K562 (cell line): ENCODE results near the gene CLCNKA. TPM values are rescaled to one million over a fixed set of nuclear protein-coding genes. Genes with fewer than 3 reads are reported as not detected.

ENCODE experiments used
- CBX2 ChIP-seq: fragments of 200-600 bp; sonication (generic); IDR thresholded peaks from one replicate; pipeline ENCODE4 v1.6.1; 2012; ENCODE audit warnings: mild to moderate bottlenecking, low read length, inconsistent platforms; ENCODE audit not compliant: insufficient read depth, poor library complexity, severe bottlenecking
- CEBPG ChIP-seq, 3 experiments: fragments of 200-800 bp in 1 of 3; sonication (Bioruptor generic) in 1 of 3; sonication (generic) in 1 of 3; formaldehyde crosslinking in 1 of 3; IDR thresholded peaks in 2 of 3; conservative IDR thresholded peaks in 1 of 3; 2 replicates each; pipeline versions ENCODE4 v1.6.1 to v1.8.0; 2016 to 2022; ENCODE audit warnings: missing compliant biosample characterization in 2 of 3, missing genetic modification characterization in 2 of 3, mild to moderate bottlenecking in 1 of 3, missing genetic modification reagents in 1 of 3
- CREB3L1 ChIP-seq: fragments of 450-650 bp; IDR thresholded peaks from 2 replicates; pipeline ENCODE4 v1.6.1; 2014; ENCODE audit warnings: low read depth, mild to moderate bottlenecking, moderate library complexity, borderline replicate concordance
- ETS2 ChIP-seq: IDR thresholded peaks from 2 replicates; pipeline ENCODE4 v1.6.1; 2016; ENCODE audit warnings: borderline replicate concordance, missing genetic modification characterization, mild to moderate bottlenecking, moderate library complexity, missing compliant biosample characterization; ENCODE audit not compliant: poor library complexity, severe bottlenecking
- FIP1L1 ChIP-seq: fragments of 200-400 bp; formaldehyde crosslinking; IDR thresholded peaks from 2 replicates; pipeline ENCODE4 v1.6.1; 2018; ENCODE audit warnings: mild to moderate bottlenecking, low read depth, low read length; ENCODE audit not compliant: poor library complexity, severe bottlenecking
- FOSL1 ChIP-seq: fragments of 200-800 bp; sonication (Bioruptor generic); conservative IDR thresholded peaks from 2 replicates; pipeline ENCODE4 v1.6.1; 2016; ENCODE audit warnings: missing genetic modification characterization, missing compliant biosample characterization
- HCFC1 ChIP-seq: IDR thresholded peaks from 2 replicates; pipeline ENCODE4 v1.6.1; 2012; ENCODE audit warnings: low read depth, low read length, improper control_type of control experiment
- JUN ChIP-seq, 2 experiments: sonication (generic) in 1 of 2; formaldehyde crosslinking in 1 of 2; IDR thresholded peaks; 2 replicates each; pipeline versions ENCODE4 v1.6.1 to v1.8.0; 2012 to 2022; ENCODE audit warnings: borderline replicate concordance in 2 of 2, mild to moderate bottlenecking in 2 of 2, improper control_type of control experiment in 1 of 2, low read depth in 1 of 2, low read length in 1 of 2, missing genetic modification reagents in 1 of 2
- JUNB ChIP-seq: fragments of 450-650 bp; formaldehyde crosslinking; conservative IDR thresholded peaks from 2 replicates; pipeline ENCODE4 v1.4.0; 2020; ENCODE audit warnings: mild to moderate bottlenecking
- KAT2B ChIP-seq: IDR thresholded peaks from one replicate; pipeline ENCODE4 v1.6.1; 2012; ENCODE audit warnings: low read depth, mild to moderate bottlenecking, control low read depth, inconsistent platforms, low read length, moderate library complexity
- KDM2B ChIP-seq: fragments of 250-450 bp; sonication (Bioruptor Pico); IDR thresholded peaks from 2 replicates; pipeline ENCODE4 v1.8.0; 2021; ENCODE audit warnings: mild to moderate bottlenecking, moderate library complexity
- MIER1 ChIP-seq: fragments of 450-650 bp; IDR thresholded peaks from 2 replicates; pipeline ENCODE4 v1.6.1; 2016; ENCODE audit warnings: antibody characterized with exemption, mild to moderate bottlenecking, low read depth
- MYBL2 ChIP-seq, 2 experiments: fragments of 450-650 bp in 1 of 2; sonication (generic) in 1 of 2; formaldehyde crosslinking in 1 of 2; IDR thresholded peaks; 2 replicates each; pipeline versions ENCODE4 v1.6.1 to v1.8.1; 2017 to 2022; ENCODE audit warnings: borderline replicate concordance in 1 of 2, inconsistent platforms in 1 of 2, low read depth in 1 of 2, mild to moderate bottlenecking in 1 of 2, missing genetic modification reagents in 1 of 2, moderate library complexity in 1 of 2
- NR2C2 ChIP-seq, 2 experiments: fragments of 200-800 bp in 1 of 2; sonication (Bioruptor generic) in 1 of 2; sonication (generic) in 1 of 2; formaldehyde crosslinking in 1 of 2; IDR thresholded peaks; 2 replicates each; pipeline versions ENCODE4 v1.6.1 to v1.8.0; 2016 to 2022; ENCODE audit warnings: mild to moderate bottlenecking in 1 of 2, missing compliant biosample characterization in 1 of 2, missing genetic modification characterization in 1 of 2, missing genetic modification reagents in 1 of 2
- POLR2G ChIP-seq: fragments of 200-400 bp; formaldehyde crosslinking; IDR thresholded peaks from 2 replicates; pipeline ENCODE4 v1.6.1; 2017; ENCODE audit warnings: low read depth, mild to moderate bottlenecking, antibody characterized with exemption, low read length, moderate library complexity
- PTBP1 ChIP-seq: fragments of 200-400 bp; formaldehyde crosslinking; IDR thresholded peaks from 2 replicates; pipeline ENCODE4 v1.6.1; 2017; ENCODE audit warnings: low read depth, low read length
- SMARCA4 ChIP-seq: fragments of 450-650 bp; IDR thresholded peaks from 2 replicates; pipeline ENCODE4 v1.6.1; 2016
- TCF15 ChIP-seq: fragments of 250-450 bp; sonication (Bioruptor Pico); IDR thresholded peaks from 2 replicates; pipeline ENCODE4 v1.8.0; 2022; ENCODE audit warnings: moderate library complexity, mild to moderate bottlenecking, inconsistent platforms
- TCF3 ChIP-seq: sonication (generic); formaldehyde crosslinking; IDR thresholded peaks from 2 replicates; pipeline ENCODE4 v1.4.0; 2020; ENCODE audit warnings: mild to moderate bottlenecking, missing genetic modification reagents
- ZKSCAN1 ChIP-seq: fragments of 150-350 bp; IDR thresholded peaks from 2 replicates; pipeline ENCODE4 v1.6.1; 2016; ENCODE audit warnings: low read depth, low read length
- polyA plus RNA-seq, 8 experiments: library from polyadenylated mRNA; depleted of rRNA in 4 of 8; stranded (reverse) in 5 of 8; unstranded in 3 of 8; fragments of >200 nt; fragmentation: Nextera tagmentation in 2 of 8; fragmentation: Illumina TruSeq in 1 of 8; extraction: Ambion mirVana in 2 of 8; extraction: Trizol in 1 of 8; gene quantifications; 2 replicates each; pipeline versions ENCODE4 v1.2.1 to v1.2.3, GENCODE V29; 2011 to 2014; ENCODE audit warnings: inconsistent platforms in 1 of 8, missing spikeins in 1 of 8
- total RNA-seq, 7 experiments: library from RNA; depleted of rRNA in 6 of 7; stranded (reverse); fragments of >200 nt in 6 of 7; fragmentation: Illumina TruSeq in 2 of 7; extraction: Trizol in 2 of 7; gene quantifications; 2 replicates each; pipeline versions ENCODE4 v1.2.1 to v1.2.3, GENCODE V29; 2011 to 2021; ENCODE audit warnings: low replicate concordance in 1 of 7
- TF ChIP-seq, protein P1 (sequence below): fragments of 200-800 bp; sonication (Bioruptor generic); IDR thresholded peaks from 2 replicates; pipeline ENCODE4 v1.6.1; 2017; ENCODE audit warnings: missing genetic modification characterization, missing compliant biosample characterization
- TF ChIP-seq, protein P2 (sequence below): sonication (generic); formaldehyde crosslinking; IDR thresholded peaks from 2 replicates; pipeline ENCODE4 v1.9.0; 2022; ENCODE audit warnings: mild to moderate bottlenecking, missing genetic modification reagents

Gene CLCNKA
- total and polyA plus RNA-seq, 9 of the 15 experiments (the other 6 are each of a cell fraction or from before 2014, with no cell fraction given): 0.03 to 0.37 (median 0.10) TPM; not detected in 3

- TF ChIP-seq CEBPG (CRISPR knock-in tag; IDR thresholded peaks at IDR 0.05): no peak
- TF ChIP-seq CEBPG (tag; conservative IDR thresholded peaks at IDR 0.05 in 1 of 2, IDR thresholded peaks at IDR 0.05 in 1 of 2): no peak
- no peak for TF ChIP-seq FIP1L1
- no peak for TF ChIP-seq MYBL2 (IDR thresholded peaks at IDR 0.05; ENCODE audit: low read depth)
- no peak for TF ChIP-seq MYBL2 (CRISPR knock-in tag; IDR thresholded peaks at IDR 0.05; ENCODE audit: borderline replicate concordance)
- peak; percentile 100 for TF ChIP-seq FOSL1
- no peak for TF ChIP-seq KDM2B (CRISPR knock-in tag)
- TF ChIP-seq, protein P1, sequence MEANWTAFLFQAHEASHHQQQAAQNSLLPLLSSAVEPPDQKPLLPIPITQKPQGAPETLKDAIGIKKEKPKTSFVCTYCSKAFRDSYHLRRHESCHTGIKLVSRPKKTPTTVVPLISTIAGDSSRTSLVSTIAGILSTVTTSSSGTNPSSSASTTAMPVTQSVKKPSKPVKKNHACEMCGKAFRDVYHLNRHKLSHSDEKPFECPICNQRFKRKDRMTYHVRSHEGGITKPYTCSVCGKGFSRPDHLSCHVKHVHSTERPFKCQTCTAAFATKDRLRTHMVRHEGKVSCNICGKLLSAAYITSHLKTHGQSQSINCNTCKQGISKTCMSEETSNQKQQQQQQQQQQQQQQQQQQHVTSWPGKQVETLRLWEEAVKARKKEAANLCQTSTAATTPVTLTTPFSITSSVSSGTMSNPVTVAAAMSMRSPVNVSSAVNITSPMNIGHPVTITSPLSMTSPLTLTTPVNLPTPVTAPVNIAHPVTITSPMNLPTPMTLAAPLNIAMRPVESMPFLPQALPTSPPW (CRISPR knock-in tag): peak; percentile 94
- TF ChIP-seq CBX2: no peak
- no peak for TF ChIP-seq ETS2 (tag)
- TF ChIP-seq KAT2B: peak; percentile 16
- TF ChIP-seq HCFC1: no peak
- peak; percentile 77 for TF ChIP-seq POLR2G
- TF ChIP-seq SMARCA4: peak; percentile 82
- no peak for TF ChIP-seq TCF15 (CRISPR knock-in tag)
- no peak for TF ChIP-seq CREB3L1
- TF ChIP-seq JUN (IDR thresholded peaks at IDR 0.05; ENCODE audit: borderline replicate concordance, low read depth, low read length): peak; percentile 93
- peak; percentile 92 for TF ChIP-seq JUN (CRISPR knock-in tag; IDR thresholded peaks at IDR 0.05; ENCODE audit: borderline replicate concordance)
- TF ChIP-seq PTBP1: peak; percentile 93; the same call in 1 of the 2 replicates
- TF ChIP-seq NR2C2 (CRISPR knock-in tag; IDR thresholded peaks at IDR 0.05): no peak
- peak; percentile 61; the same call in 1 of the 2 replicates for TF ChIP-seq NR2C2 (tag; IDR thresholded peaks at IDR 0.05)
- no peak for TF ChIP-seq ZKSCAN1
- TF ChIP-seq JUNB: peak; percentile 87
- TF ChIP-seq MIER1: no peak
- TF ChIP-seq TCF3 (CRISPR knock-in tag): no peak
- TF ChIP-seq, protein P2, sequence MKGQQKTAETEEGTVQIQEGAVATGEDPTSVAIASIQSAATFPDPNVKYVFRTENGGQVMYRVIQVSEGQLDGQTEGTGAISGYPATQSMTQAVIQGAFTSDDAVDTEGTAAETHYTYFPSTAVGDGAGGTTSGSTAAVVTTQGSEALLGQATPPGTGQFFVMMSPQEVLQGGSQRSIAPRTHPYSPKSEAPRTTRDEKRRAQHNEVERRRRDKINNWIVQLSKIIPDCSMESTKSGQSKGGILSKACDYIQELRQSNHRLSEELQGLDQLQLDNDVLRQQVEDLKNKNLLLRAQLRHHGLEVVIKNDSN (CRISPR knock-in tag): no peak
Observed at GRCh38 chr1:16013220-16013907, 8.5 kb upstream of the CLCNKA start (continued).
